ENCODE data around the gene PLIN3. TPM values are rescaled to one million over a fixed set of nuclear protein-coding genes. Genes with fewer than 3 reads are reported as not detected.
"Not testable (repeated sequence)": the region's sequence is repeated elsewhere in the genome, so short reads cannot be mapped to it uniquely, and the experiment has no call there.

Gene PLIN3
- total RNA-seq, 1 donor from 2014 or later = 157 TPM

- H4K20me1 ChIP-seq (ENCODE audit: insufficient read depth, low read length) = peaks cover 13% of the 10 kb centered on the region
- peaks cover 22% of the 10 kb centered on the region for H3K36me3 Mint-ChIP-seq (ENCODE audit: low read depth, unreplicated experiment)
- H3K79me2 ChIP-seq (ENCODE audit: insufficient read depth, low read length) = peaks cover 2% of the 10 kb centered on the region
- H3K9me3 Mint-ChIP-seq (ENCODE audit: unreplicated experiment) = no peaks in the 10 kb centered on the region
- no peak overlapping the region for H2AFZ ChIP-seq (ENCODE audit: low read depth, low read length)
- no peak overlapping the region for H3K4me3 ChIP-seq (ENCODE audit: insufficient read depth, low read depth, low read length)
- FAIRE-seq (no peak), DNase-seq (ENCODE audit: low read depth) (no peak)
- no peak overlapping the region for H3K9ac ChIP-seq (ENCODE audit: low read length)
- no peaks in the 10 kb centered on the region for H3K27me3 Mint-ChIP-seq (ENCODE audit: low read depth, unreplicated experiment)
- H3K4me3 Mint-ChIP-seq (ENCODE audit: unreplicated experiment) = no peak overlapping the region
- TF ChIP-seq CTCF (IDR thresholded peaks at IDR 0.05; ENCODE audit: insufficient read depth, low read depth, low read length) = no peak
- no peak for TF ChIP-seq EZH2 (IDR thresholded peaks at IDR 0.05; ENCODE audit: insufficient read depth, low read length)
- H3K4me2 ChIP-seq (ENCODE audit: low read length) = no peak overlapping the region
- H3K27ac Mint-ChIP-seq (ENCODE audit: unreplicated experiment) = no peak overlapping the region
- no peak overlapping the region for H3K27ac ChIP-seq (ENCODE audit: low read depth, low read length)
- no peaks in the 10 kb centered on the region for H3K27me3 ChIP-seq (ENCODE audit: insufficient read depth, low read length)
- H3K4me1 ChIP-seq (ENCODE audit: insufficient read depth, low read length) = peaks cover 2% of the 10 kb centered on the region
- no peaks in the 10 kb centered on the region for H3K9me3 ChIP-seq (ENCODE audit: insufficient read depth, low read depth, low read length)
- H3K36me3 ChIP-seq (ENCODE audit: insufficient read depth, low read length) = peaks cover 31% of the 10 kb centered on the region
- H3K4me1 Mint-ChIP-seq (ENCODE audit: low read depth, unreplicated experiment) = no peaks in the 10 kb centered on the region
Measured at GRCh38 chr19:4847190-4847973, 20.1 kb downstream of the PLIN3 start.

- H3K4me1 Mint-ChIP-seq (ENCODE audit: low read depth, unreplicated experiment); H3K27me3 Mint-ChIP-seq (ENCODE audit: low read depth, unreplicated experiment); H3K79me2 ChIP-seq (ENCODE audit: insufficient read depth, low read length); H3K9ac ChIP-seq (ENCODE audit: low read length); H4K20me1 ChIP-seq (ENCODE audit: insufficient read depth, low read length); H3K4me3 Mint-ChIP-seq (ENCODE audit: unreplicated experiment); H3K9me3 Mint-ChIP-seq (ENCODE audit: unreplicated experiment); H3K27me3 ChIP-seq (ENCODE audit: insufficient read depth, low read length); H3K9me3 ChIP-seq (ENCODE audit: insufficient read depth, low read depth, low read length); H3K4me1 ChIP-seq (ENCODE audit: insufficient read depth, low read length); FAIRE-seq; H3K27ac Mint-ChIP-seq (ENCODE audit: unreplicated experiment); H3K4me3 ChIP-seq (ENCODE audit: insufficient read depth, low read depth, low read length); H2AFZ ChIP-seq (ENCODE audit: low read depth, low read length): not testable (repeated sequence)
- H3K27ac ChIP-seq (ENCODE audit: low read depth, low read length) = peak overlapping the region; percentile 26
- peak overlapping the region; percentile 30 for H3K4me2 ChIP-seq (ENCODE audit: low read length)
- peak; percentile 48 for DNase-seq (ENCODE audit: low read depth)
- peaks cover 24% of the 10 kb centered on the region for H3K36me3 ChIP-seq (ENCODE audit: insufficient read depth, low read length)
- H3K36me3 Mint-ChIP-seq (ENCODE audit: low read depth, unreplicated experiment) = peaks cover 23% of the 10 kb centered on the region
Measured at GRCh38 chr19:4845975-4846374, 21.5 kb downstream of the PLIN3 start.

GRCh38 chr19:4844348-4845179 lies 22.9 kb downstream of the PLIN3 start:
- no peak for FAIRE-seq
- no peak overlapping the region for H3K9ac ChIP-seq (ENCODE audit: low read length)
- H3K4me1 Mint-ChIP-seq (ENCODE audit: low read depth, unreplicated experiment) = peaks cover 7% of the 10 kb centered on the region
- H3K4me3 Mint-ChIP-seq (ENCODE audit: unreplicated experiment) = no peak overlapping the region
- peaks cover 5% of the 10 kb centered on the region for H4K20me1 ChIP-seq (ENCODE audit: insufficient read depth, low read length)
- no peak overlapping the region for H3K27ac Mint-ChIP-seq (ENCODE audit: unreplicated experiment)
- TF ChIP-seq CTCF (IDR thresholded peaks at IDR 0.05; ENCODE audit: insufficient read depth, low read depth, low read length) (no peak), EZH2 (IDR thresholded peaks at IDR 0.05; ENCODE audit: insufficient read depth, low read length) (no peak)
- H3K36me3 ChIP-seq (ENCODE audit: insufficient read depth, low read length) = peaks cover 27% of the 10 kb centered on the region
- no peaks in the 10 kb centered on the region for H3K27me3 Mint-ChIP-seq (ENCODE audit: low read depth, unreplicated experiment)
- H3K9me3 ChIP-seq (ENCODE audit: insufficient read depth, low read depth, low read length) = no peaks in the 10 kb centered on the region
- H3K79me2 ChIP-seq (ENCODE audit: insufficient read depth, low read length) = no peaks in the 10 kb centered on the region
- no peak overlapping the region for H3K4me2 ChIP-seq (ENCODE audit: low read length)
- no peak for DNase-seq (ENCODE audit: low read depth)
- H3K9me3 Mint-ChIP-seq (ENCODE audit: unreplicated experiment) = no peaks in the 10 kb centered on the region
- H3K4me3 ChIP-seq (ENCODE audit: insufficient read depth, low read depth, low read length) = no peak overlapping the region
- H3K27me3 ChIP-seq (ENCODE audit: insufficient read depth, low read length) = no peaks in the 10 kb centered on the region
- no peak overlapping the region for H3K27ac ChIP-seq (ENCODE audit: low read depth, low read length)
- H3K36me3 Mint-ChIP-seq (ENCODE audit: low read depth, unreplicated experiment) = peaks cover 29% of the 10 kb centered on the region
- no peak overlapping the region for H2AFZ ChIP-seq (ENCODE audit: low read depth, low read length)
- peaks cover 7% of the 10 kb centered on the region for H3K4me1 ChIP-seq (ENCODE audit: insufficient read depth, low read length)

Measured in astrocyte (in vitro differentiated cells and primary cell).